ENCODE data around the gene STK32B. TPM values are rescaled to one million over a fixed set of nuclear protein-coding genes. Genes with fewer than 3 reads are reported as not detected.
A peak's percentile ranks its signal among the peaks of the same experiment; 100 is the strongest.

Gene STK32B
- total and polyA plus RNA-seq, 2 experiments from 2014 or later, result 0.71 to 2.3 TPM

DNA sequence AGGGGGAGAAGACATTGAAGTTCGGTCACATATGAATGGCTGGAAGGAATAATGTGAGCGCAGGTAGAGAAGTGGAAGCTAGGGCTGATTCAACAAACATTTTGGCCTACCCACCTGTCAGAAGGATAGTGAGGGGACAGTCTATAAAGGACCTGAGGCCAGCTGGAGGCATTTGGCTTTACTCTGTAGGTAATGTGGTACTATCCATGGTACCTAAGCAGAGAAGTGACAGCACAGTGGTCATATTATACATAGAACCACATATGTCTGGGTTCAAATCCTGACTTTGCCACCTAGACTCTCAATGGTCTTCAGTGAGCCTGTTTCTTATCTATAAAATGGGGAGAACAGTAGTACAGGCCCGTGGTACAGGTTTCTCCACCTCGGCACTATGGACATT lies 400.0 kb downstream of the STK32B start:
- H3K27ac Mint-ChIP-seq, result no peak overlapping the region
- no peaks in the 10 kb centered on the region for H3K4me1 Mint-ChIP-seq
- no peaks in the 10 kb centered on the region for H3K36me3 Mint-ChIP-seq (ENCODE audit: low read depth)
- Histone ChIP-seq H3K27ac (ENCODE audit: low read depth) (no peak overlapping the region), H3K27me3 (ENCODE audit: insufficient read depth) (no peaks in the 10 kb centered on the region), H3K4me3 (no peak overlapping the region), H3K4me1 (ENCODE audit: insufficient read depth) (no peaks in the 10 kb centered on the region), H3K4me2 (no peak overlapping the region), H3F3A (replicated peaks; ENCODE audit: low read depth) (no peaks in the 10 kb centered on the region), H3K79me2 (replicated peaks; ENCODE audit: insufficient read depth) (no peaks in the 10 kb centered on the region), H3K9me2 (ENCODE audit: insufficient read depth) (no peaks in the 10 kb centered on the region), H3K36me3 (ENCODE audit: insufficient read depth) (no peaks in the 10 kb centered on the region), H2AFZ (no peak overlapping the region), H4K20me1 (replicated peaks; ENCODE audit: insufficient read depth) (no peaks in the 10 kb centered on the region)
- DNase-seq (ENCODE audit: low spot score), result no peak
- H3K27me3 Mint-ChIP-seq (ENCODE audit: insufficient read depth, low read depth, poor library complexity), result peaks cover 12% of the 10 kb centered on the region
- ATAC-seq, result no peak
- no peaks in the 10 kb centered on the region for H3K9me3 Mint-ChIP-seq
- H3K4me3 Mint-ChIP-seq, result no peak overlapping the region
- no peak for TF ChIP-seq CREB1 (CRISPR knock-in tag; IDR thresholded peaks at IDR 0.05; ENCODE audit: low read depth)
- TF ChIP-seq, protein P1, sequence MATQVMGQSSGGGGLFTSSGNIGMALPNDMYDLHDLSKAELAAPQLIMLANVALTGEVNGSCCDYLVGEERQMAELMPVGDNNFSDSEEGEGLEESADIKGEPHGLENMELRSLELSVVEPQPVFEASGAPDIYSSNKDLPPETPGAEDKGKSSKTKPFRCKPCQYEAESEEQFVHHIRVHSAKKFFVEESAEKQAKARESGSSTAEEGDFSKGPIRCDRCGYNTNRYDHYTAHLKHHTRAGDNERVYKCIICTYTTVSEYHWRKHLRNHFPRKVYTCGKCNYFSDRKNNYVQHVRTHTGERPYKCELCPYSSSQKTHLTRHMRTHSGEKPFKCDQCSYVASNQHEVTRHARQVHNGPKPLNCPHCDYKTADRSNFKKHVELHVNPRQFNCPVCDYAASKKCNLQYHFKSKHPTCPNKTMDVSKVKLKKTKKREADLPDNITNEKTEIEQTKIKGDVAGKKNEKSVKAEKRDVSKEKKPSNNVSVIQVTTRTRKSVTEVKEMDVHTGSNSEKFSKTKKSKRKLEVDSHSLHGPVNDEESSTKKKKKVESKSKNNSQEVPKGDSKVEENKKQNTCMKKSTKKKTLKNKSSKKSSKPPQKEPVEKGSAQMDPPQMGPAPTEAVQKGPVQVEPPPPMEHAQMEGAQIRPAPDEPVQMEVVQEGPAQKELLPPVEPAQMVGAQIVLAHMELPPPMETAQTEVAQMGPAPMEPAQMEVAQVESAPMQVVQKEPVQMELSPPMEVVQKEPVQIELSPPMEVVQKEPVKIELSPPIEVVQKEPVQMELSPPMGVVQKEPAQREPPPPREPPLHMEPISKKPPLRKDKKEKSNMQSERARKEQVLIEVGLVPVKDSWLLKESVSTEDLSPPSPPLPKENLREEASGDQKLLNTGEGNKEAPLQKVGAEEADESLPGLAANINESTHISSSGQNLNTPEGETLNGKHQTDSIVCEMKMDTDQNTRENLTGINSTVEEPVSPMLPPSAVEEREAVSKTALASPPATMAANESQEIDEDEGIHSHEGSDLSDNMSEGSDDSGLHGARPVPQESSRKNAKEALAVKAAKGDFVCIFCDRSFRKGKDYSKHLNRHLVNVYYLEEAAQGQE (IDR thresholded peaks at IDR 0.05; ENCODE audit: unreplicated experiment), result peak; percentile 62
- TF ChIP-seq, protein P2, sequence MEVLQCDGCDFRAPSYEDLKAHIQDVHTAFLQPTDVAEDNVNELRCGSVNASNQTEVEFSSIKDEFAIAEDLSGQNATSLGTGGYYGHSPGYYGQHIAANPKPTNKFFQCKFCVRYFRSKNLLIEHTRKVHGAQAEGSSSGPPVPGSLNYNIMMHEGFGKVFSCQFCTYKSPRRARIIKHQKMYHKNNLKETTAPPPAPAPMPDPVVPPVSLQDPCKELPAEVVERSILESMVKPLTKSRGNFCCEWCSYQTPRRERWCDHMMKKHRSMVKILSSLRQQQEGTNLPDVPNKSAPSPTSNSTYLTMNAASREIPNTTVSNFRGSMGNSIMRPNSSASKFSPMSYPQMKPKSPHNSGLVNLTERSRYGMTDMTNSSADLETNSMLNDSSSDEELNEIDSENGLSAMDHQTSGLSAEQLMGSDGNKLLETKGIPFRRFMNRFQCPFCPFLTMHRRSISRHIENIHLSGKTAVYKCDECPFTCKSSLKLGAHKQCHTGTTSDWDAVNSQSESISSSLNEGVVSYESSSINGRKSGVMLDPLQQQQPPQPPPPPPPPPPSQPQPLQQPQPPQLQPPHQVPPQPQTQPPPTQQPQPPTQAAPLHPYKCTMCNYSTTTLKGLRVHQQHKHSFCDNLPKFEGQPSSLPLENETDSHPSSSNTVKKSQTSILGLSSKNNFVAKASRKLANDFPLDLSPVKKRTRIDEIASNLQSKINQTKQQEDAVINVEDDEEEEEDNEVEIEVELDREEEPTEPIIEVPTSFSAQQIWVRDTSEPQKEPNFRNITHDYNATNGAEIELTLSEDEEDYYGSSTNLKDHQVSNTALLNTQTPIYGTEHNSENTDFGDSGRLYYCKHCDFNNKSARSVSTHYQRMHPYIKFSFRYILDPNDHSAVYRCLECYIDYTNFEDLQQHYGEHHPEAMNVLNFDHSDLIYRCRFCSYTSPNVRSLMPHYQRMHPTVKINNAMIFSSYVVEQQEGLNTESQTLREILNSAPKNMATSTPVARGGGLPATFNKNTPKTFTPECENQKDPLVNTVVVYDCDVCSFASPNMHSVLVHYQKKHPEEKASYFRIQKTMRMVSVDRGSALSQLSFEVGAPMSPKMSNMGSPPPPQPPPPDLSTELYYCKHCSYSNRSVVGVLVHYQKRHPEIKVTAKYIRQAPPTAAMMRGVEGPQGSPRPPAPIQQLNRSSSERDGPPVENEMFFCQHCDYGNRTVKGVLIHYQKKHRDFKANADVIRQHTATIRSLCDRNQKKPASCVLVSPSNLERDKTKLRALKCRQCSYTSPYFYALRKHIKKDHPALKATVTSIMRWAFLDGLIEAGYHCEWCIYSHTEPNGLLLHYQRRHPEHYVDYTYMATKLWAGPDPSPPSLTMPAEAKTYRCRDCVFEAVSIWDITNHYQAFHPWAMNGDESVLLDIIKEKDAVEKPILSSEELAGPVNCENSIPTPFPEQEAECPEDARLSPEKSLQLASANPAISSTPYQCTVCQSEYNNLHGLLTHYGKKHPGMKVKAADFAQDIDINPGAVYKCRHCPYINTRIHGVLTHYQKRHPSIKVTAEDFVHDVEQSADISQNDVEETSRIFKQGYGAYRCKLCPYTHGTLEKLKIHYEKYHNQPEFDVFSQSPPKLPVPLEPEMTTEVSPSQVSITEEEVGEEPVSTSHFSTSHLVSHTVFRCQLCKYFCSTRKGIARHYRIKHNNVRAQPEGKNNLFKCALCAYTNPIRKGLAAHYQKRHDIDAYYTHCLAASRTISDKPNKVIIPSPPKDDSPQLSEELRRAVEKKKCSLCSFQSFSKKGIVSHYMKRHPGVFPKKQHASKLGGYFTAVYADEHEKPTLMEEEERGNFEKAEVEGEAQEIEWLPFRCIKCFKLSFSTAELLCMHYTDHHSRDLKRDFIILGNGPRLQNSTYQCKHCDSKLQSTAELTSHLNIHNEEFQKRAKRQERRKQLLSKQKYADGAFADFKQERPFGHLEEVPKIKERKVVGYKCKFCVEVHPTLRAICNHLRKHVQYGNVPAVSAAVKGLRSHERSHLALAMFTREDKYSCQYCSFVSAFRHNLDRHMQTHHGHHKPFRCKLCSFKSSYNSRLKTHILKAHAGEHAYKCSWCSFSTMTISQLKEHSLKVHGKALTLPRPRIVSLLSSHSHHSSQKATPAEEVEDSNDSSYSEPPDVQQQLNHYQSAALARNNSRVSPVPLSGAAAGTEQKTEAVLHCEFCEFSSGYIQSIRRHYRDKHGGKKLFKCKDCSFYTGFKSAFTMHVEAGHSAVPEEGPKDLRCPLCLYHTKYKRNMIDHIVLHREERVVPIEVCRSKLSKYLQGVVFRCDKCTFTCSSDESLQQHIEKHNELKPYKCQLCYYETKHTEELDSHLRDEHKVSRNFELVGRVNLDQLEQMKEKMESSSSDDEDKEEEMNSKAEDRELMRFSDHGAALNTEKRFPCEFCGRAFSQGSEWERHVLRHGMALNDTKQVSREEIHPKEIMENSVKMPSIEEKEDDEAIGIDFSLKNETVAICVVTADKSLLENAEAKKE (CRISPR knock-in tag; IDR thresholded peaks at IDR 0.05), result no peak
